HG03097 (cell line): ENCODE results near the gene TBX22.
"Not testable (repeated sequence)": the region's sequence is repeated elsewhere in the genome, so short reads cannot be mapped to it uniquely, and the experiment has no call there.

ENCODE experiments used
- ATAC-seq: cut with Tn5 transposase; IDR thresholded peaks from one replicate; pipeline ENCODE4 v1.9.1; 2021; ENCODE audit not compliant: unreplicated experiment, low FRiP score

TBX22 gene, protein sequence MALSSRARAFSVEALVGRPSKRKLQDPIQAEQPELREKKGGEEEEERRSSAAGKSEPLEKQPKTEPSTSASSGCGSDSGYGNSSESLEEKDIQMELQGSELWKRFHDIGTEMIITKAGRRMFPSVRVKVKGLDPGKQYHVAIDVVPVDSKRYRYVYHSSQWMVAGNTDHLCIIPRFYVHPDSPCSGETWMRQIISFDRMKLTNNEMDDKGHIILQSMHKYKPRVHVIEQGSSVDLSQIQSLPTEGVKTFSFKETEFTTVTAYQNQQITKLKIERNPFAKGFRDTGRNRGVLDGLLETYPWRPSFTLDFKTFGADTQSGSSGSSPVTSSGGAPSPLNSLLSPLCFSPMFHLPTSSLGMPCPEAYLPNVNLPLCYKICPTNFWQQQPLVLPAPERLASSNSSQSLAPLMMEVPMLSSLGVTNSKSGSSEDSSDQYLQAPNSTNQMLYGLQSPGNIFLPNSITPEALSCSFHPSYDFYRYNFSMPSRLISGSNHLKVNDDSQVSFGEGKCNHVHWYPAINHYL

DNA sequence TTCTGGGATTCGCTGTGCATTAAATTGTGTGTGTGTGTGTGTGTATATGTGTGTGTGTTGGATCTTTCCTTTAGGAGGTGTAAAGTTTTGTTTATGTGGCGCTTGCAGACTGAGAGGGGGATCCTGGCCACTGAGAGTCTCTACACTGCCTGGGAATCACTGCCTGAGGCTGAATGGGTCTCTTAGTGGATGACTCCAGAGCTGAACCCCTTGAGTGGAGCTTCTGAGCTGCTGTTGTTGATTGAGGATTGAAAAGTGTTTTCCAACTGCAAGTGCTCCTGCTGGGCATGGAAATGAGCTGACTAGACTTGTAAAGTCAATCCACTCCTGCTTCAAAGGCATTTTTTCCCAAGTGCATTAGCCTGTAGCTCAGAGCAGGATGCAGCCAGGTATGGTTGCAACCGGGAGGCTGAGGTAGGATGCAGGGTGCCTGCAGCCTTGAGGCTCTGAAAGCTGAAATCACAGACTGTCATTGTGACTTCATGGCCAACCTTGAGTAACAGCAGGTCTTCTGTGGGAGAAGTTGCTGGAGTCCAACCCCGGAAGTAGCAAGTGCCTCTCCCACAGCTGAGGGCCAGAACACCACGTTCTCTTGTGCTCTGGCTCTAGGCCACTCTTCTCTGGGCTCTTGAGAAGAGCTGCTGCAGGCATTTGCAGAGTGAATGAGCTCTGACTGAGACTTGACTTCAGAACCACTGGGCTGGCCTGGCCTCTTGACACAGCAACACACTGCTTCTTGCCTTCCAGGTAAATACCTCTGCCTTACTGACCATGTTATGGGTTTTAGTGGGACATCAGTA is at the start of gene TBX22:
TSS of gene TBX22 (plus strand) at position 613 of the 800 bp plus-strand sequence. CDS start 7,517 bp downstream, outside the sequence.
- ATAC-seq, result no peak

DNA sequence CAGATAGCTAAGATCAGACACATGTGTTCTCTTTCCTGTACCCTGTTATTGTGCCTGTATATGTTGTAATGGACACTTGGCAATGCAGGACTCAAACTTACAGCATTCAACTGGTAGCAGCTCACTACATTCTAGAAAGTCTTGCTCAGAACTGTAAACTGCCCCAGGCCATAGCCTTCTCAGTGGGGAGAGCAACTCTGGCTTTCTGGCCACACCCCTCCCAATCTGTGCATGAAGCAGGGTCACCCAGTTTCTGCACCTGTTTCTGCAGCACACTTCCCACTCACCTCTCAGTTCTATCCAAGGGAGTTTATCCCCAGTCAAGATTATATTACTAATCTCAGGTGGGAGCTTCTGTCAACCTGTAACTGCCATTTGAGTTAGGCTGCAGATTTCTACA is 38.9 kb upstream of the TBX22 start:
- ATAC-seq, result no peak

DNA sequence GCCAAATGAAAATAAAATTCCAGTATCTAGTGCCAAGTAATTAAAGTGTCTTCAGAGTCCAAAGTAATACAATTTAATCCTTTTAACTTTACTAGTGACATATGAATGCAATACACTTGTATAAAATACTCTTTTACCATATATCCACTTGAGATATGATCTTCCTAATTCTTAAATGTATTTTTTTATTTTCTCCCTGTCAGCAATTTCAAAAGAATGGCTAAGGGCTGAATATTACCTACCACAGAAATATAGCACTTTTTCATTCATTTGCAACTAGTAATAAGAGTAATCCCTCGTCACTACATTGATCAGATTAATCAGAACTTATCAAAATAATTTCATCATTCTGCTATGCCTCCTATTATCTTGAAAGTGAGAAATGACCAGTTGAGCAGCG is 10.1 kb upstream of the TBX22 start:
- no peak for ATAC-seq

DNA sequence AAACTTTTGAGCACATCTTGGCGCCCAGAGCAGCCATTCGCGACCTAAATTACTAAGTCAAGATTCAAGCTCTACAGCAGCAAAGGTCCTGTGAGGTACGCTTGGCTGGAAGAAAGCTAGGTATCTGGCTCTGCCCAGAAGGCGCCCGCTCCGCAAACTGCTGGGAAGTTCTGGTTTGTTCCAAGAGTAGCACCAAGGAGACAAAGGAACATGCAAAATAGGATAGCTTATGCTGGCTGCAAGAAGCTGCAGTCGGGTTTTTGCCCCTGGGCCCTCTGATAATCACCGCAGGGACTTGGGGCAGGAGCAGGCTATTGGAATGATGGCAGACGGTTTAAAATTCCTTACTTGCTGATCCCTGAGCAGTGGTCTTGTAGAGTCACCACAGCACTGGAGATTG is 3.0 kb upstream of the TBX22 start:
- no peak for ATAC-seq

DNA sequence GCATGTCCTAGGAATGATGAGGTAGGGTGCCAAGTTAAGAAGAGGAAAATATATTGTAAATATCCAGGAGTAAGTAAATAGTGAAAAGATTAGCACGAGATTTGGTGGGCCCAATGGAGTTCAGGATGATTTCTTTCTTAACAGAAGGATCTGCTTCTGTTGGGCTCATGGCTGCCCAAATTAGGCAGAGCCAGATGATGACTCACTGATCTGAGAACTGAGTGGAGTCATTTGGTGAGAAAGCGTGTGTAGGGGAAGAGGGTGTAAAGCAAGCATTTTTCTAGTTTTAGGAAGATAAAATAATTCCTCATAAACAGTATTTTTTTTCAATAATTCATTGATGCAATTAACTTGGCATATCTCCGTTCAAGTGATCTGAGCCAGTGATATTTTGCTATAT is 1.6 kb downstream of the TBX22 start:
- ATAC-seq, result no peak

DNA sequence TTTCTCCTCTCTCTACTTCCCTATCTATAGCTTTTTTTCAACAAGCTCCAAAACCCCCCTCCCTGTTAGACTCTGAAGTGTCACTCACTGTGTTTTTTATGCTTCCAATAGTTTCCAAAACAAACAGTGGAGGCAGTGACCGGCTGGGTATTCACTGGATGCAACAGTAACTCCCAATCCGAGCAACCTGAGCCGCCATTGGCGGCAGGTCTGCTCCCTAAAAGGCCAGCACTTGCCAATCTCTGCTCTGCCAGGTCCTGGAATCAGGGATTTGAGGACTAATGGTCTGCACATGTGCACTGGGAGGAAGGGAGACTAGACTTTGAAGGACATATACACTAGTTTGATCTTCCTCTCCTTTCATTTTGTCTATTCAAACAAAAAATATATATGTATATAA is 7.1 kb downstream of the TBX22 start:
- no peak for ATAC-seq

DNA sequence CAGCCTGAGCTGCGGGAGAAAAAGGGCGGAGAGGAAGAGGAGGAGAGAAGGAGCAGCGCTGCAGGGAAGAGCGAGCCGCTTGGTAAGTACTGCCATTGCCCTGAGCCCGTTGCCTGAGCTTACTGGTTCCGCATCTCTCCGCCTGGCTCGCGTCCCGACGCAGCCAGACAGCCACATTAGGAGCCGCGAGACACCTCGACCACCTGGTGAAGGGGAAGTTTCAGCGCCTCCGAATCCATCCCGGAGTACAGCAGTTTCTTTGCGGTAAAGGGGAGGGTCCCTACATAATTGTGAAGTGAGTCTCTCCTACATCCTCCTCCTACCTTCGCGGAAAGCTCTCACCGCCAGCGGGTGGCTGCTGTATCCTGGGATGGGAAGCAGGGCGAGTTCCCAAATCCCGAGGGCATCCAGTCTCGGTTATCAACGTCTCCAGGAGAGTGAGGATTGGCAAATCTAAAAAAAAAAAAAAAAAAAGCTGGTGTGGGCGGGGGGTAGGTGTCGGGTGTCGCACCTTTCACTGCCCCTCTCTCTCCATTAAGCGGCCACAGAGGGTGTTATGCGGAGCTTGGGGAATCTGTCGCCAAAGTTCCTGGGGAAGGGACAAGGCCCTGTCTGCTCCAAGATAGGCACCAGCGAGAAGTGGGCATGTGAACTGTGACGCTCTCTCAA is 7.9 kb downstream of the TBX22 start:
- no peak for ATAC-seq

DNA sequence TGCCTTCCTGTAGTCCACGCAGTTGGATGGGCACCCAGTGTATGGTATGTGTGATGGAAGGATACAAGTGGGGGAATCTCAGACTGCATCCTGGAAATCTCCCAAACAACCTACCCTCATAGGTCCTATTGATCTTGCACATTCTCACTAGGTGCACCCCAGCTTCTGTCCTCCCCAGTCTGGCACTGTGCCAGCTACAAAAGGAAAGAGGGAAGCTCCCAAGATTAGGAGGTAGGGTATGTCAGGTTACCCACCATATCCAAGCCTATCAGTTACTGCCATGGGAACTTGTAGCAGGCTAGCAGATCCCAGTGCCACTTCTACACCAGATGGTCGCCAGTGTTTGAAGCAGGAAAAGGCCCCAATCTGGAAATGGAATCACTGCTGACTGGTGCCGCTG is 11.6 kb downstream of the TBX22 start:
- no peak for ATAC-seq

DNA sequence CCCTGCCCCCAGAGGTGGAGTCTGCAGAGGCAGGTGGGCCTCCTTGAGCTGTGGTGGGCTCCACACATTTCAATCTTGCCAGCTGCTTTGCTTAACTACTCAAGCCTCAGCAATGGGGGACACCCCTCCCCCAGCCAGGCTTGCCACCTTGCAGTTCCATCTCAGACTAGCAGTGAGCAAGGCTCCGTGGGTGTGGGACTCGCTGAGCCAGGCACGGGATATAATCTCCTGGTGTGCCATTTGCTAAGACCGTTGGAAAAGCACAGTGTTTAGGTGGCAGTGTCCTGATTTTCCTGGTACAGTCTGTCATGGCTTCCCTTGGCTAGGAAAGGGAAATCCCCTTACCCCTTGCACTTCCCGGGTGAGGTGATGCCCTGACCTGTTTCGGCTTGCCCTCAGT is 51.6 kb downstream of the TBX22 start:
- ATAC-seq, result not testable (repeated sequence)

DNA sequence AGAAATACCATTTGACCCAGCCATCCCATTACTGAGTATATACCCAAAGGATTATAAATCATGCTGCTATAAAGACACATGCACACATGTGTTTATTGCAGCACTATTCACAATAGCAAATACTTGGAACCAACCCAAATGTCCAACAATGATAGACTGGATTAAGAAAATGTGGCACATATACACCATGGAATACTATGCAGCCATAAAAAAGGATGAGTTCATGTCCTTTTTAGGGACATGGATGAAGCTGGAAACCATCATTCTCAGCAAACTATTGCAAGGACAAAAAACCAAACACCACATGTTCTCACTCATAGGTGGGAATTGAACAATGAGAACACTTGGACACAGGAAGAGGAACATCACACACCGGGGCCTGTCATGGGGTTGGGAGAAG is 61.1 kb downstream of the TBX22 start:
- not testable (repeated sequence) for ATAC-seq
